Stimulated activated CD4-positive, alpha-beta T cell treated with anti-CD3 and anti-CD28 coated beads, Interleukin-12 subunit alpha, Interleukin-12 subunit beta, amount 100 ng/mL, for 24 hours (primary cell): ENCODE measurements around the gene TEKT1.

Experiments
- DNase-seq, 2 experiments: peaks; one replicate each; pipeline ENCODE4 v3.0.0-alpha.2; 2020; ENCODE audit warnings: low read depth in 2 of 2

TEKT1 gene

GRCh38 chr17:6757747-6758146, 73.8 kb downstream of the TEKT1 start:
- no peak for DNase-seq

GRCh38 chr17:6756425-6757031, 75.0 kb downstream of the TEKT1 start:
- no peak for DNase-seq

DNA sequence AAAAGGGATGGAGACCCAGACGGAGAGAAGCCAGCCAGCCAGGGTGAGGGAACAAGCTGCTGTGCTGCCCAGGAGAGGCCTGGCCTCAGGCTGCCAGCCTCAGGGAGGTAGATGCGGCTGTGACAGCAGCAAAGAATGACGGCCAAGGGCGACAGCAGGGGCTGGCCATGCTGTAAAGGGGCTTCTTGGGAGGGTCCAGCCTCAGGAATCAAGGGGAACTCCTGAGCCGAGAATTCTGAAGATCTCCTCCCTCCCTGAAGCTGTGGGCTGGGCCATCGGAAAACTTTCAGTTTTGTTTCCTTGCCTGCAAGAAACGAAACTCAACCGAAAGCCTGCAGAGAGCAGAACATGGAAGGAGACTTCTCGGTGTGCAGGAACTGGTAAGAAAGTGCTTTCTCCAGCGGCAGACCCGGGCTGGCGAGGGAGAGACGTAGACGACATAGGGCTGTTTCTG, 75.8 kb downstream of the TEKT1 start, which contains the start of gene XAF1:
TSS of gene XAF1 (plus strand) at position 316 of the 454 bp plus-strand sequence. CDS start at position 349, 33 bp downstream.
- DNase-seq, result peak; percentile 17 to 29

GRCh38 chr17:6755281-6755680, 76.2 kb downstream of the TEKT1 start:
- no peak for DNase-seq

DNA sequence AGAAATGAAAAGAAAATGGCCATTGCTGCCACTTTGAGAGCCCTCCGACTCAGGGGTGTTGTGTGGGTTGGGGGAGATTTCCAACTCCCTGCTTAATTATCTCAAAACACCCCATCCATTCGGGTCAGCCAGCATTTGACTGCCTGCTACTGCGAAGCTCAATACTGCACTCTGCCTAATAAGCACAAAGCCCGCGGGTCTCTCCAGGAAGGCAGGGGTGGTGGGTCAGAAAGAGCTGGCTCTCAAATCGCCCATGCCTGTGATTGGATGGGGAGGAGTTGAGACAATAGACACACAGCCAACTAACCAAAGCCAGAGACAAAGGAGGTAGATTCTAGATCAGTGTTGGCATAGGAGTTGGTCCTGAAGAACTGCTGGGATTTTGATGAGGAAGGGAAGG, 78.0 kb downstream of the TEKT1 start:
- DNase-seq, result no peak

- peak in 1 of 2 experiments; percentile 26 for DNase-seq
Measured at GRCh38 chr17:6753006-6753445, 78.5 kb downstream of the TEKT1 start.

GRCh38 chr17:6752068-6752909, 79.2 kb downstream of the TEKT1 start:
- DNase-seq, result no peak

GRCh38 chr17:6749519-6749918, 82.0 kb downstream of the TEKT1 start:
- DNase-seq, result no peak

- DNase-seq, result no peak
Measured at GRCh38 chr17:6748617-6749016, 82.9 kb downstream of the TEKT1 start.
